Peyer's patch (tissue), 4 donors: ENCODE data around the gene SPDYE17.
"Not testable (repeated sequence)": the region's sequence is repeated elsewhere in the genome, so short reads cannot be mapped to it uniquely, and the experiment has no call there.

ENCODE experiments used
- CTCF ChIP-seq, 6 experiments: fragments of 450-650 bp in 4 of 6; fragments of 200-600 bp in 2 of 6; sonication (generic) in 1 of 6; IDR thresholded peaks; one replicate each; pipeline ENCODE4 v1.5.1; 2017 to 2019; ENCODE audit warnings: antibody characterized with exemption in 6 of 6, mild to moderate bottlenecking in 3 of 6, moderate library complexity in 1 of 6
- POLR2A ChIP-seq, 2 donors: fragments of 450-650 bp; IDR thresholded peaks; one replicate each; pipeline ENCODE4 v1.5.1; 2017; ENCODE audit warnings: antibody characterized with exemption in 2 of 2, mild to moderate bottlenecking in 2 of 2, moderate library complexity in 2 of 2

- not testable (repeated sequence) for TF ChIP-seq CTCF, POLR2A (IDR thresholded peaks at IDR 0.05)
Measured at GRCh38 chr7:77005461-77006057, 26.6 kb downstream of the SPDYE17 start.
